Kidney (tissue), 14 donors: ENCODE results near the gene PRRT4. TPM values are rescaled to one million over a fixed set of nuclear protein-coding genes. Genes with fewer than 3 reads are reported as not detected.
A peak's percentile ranks its signal among the peaks of the same experiment; 100 is the strongest.

Source experiments
- DNase-seq, 5 donors: peaks; one replicate each; pipeline ENCODE4 v3.0.0-alpha.2; 2013 to 2020
- FAIRE-seq: peaks from 2 replicates; lab custom pipeline; 2012; peaks lifted over from hg19 to GRCh38; lab: Jason Lieb, UNC
- H3K27ac ChIP-seq, 2 donors: one replicate each; pipeline ENCODE4 v1.7.0; 2013; ENCODE audit warnings: low read depth in 2 of 2, low read length in 2 of 2, inconsistent platforms in 1 of 2
- H3K27me3 ChIP-seq: one replicate; pipeline ENCODE4 v1.7.1; 2013; ENCODE audit warnings: low read length, inconsistent platforms; ENCODE audit not compliant: control insufficient read depth, insufficient read depth
- H3K36me3 ChIP-seq, 3 donors: one replicate each; pipeline versions ENCODE4 v1.7.0 to v1.7.1; 2013; ENCODE audit warnings: low read length in 3 of 3, control low read depth in 1 of 3, inconsistent platforms in 1 of 3; ENCODE audit not compliant: insufficient read depth in 3 of 3, control insufficient read depth in 2 of 3
- H3K4me1 ChIP-seq, 3 donors: one replicate each; pipeline versions ENCODE4 v1.7.0 to v1.7.1; 2013; ENCODE audit warnings: low read length in 3 of 3, inconsistent platforms in 1 of 3, low read depth in 1 of 3; ENCODE audit not compliant: control insufficient read depth in 2 of 3, insufficient read depth in 2 of 3
- H3K4me3 ChIP-seq, 3 donors: one replicate each; pipeline versions ENCODE4 v1.7.0 to v1.8.1; 2013; ENCODE audit warnings: low read length in 3 of 3, control low read depth in 1 of 3, inconsistent platforms in 1 of 3
- H3K9ac ChIP-seq, 3 donors: one replicate each; pipeline versions ENCODE4 v1.7.0 to v1.7.1; 2013; ENCODE audit warnings: low read length in 3 of 3, control low read depth in 1 of 3, inconsistent platforms in 1 of 3
- H3K9me3 ChIP-seq, 3 donors: one replicate each; pipeline versions ENCODE4 v1.7.0 to v1.7.1; 2013; ENCODE audit warnings: low read length in 3 of 3, control low read depth in 1 of 3, inconsistent platforms in 1 of 3; ENCODE audit not compliant: control insufficient read depth in 2 of 3, insufficient read depth in 1 of 3
- CTCF ChIP-seq: IDR thresholded peaks from 3 replicates; pipeline ENCODE4 v1.5.1; 2012; ENCODE audit warnings: mild to moderate bottlenecking, moderate library complexity, borderline replicate concordance; ENCODE audit not compliant: insufficient read depth; ENCODE audit errors: extremely low read depth
- intact Hi-C: fragments of 100-400 bp; cut with DNase I; formaldehyde crosslinking; loops from one replicate; pipeline ENCODE4 v1.11.1; 2022
- polyA plus RNA-seq: library from polyadenylated mRNA; stranded (reverse); fragments of 350-450 nt; fragmentation: Illumina TruSeq; extraction: RNeasy Lipid Tissue Mini Kit (QIAGEN cat#74804); gene quantifications from one replicate; pipeline ENCODE4 v1.2.3, GENCODE V29; 2014; ENCODE audit warnings: low read depth, low replicate concordance; ENCODE audit not compliant: insufficient read depth
- total RNA-seq: library from RNA; stranded (reverse); fragmentation: NEBNext Ultra II Directional; extraction: Animal tissue kit (Norgen Biotek cat#: 25700); gene quantifications from one replicate; pipeline ENCODE4 v1.2.1, GENCODE V29; 2021
- donor health status: control.
- donor health status: control.
- donor health status: control.
- donor health status: control.
- donor health status: control.
- donor health status: DM: yes; HTN: yes; CAD: no.
- donor health status: Normal renal cell carcinoma (clear cell type).

The PRRT4 gene
- total and polyA plus RNA-seq, 2 donors from 2014 or later: not detected

- FAIRE-seq (no peak), DNase-seq (peak in 1 of 5 donors; percentile 52)
- no peaks in the 10 kb centered on the region for H3K36me3 ChIP-seq
- no peak overlapping the region for H3K27ac ChIP-seq
- no peaks in the 10 kb centered on the region for H3K9me3 ChIP-seq
- intact Hi-C loops: no loop called here
- H3K9ac ChIP-seq: no peak overlapping the region
- no peaks in the 10 kb centered on the region for H3K27me3 ChIP-seq
- no peak overlapping the region for H3K4me3 ChIP-seq
- TF ChIP-seq CTCF: no peak
- peaks cover 0 to 3% (median 0%) of the 10 kb centered on the region in 3 donors for H3K4me1 ChIP-seq
Measured at GRCh38 chr7:128383776-128384175, 22.3 kb upstream of the PRRT4 start.

- H3K36me3 ChIP-seq: no peaks in the 10 kb centered on the region
- DNase-seq (peak in 1 of 5 donors; percentile 51), FAIRE-seq (no peak)
- TF ChIP-seq CTCF: peak; percentile 7
- H3K9me3 ChIP-seq: no peaks in the 10 kb centered on the region
- H3K9ac ChIP-seq: no peak overlapping the region
- no peak overlapping the region for H3K27ac ChIP-seq
- H3K4me3 ChIP-seq: no peak overlapping the region
- intact Hi-C loops: no loop called here
- H3K4me1 ChIP-seq: no peaks in the 10 kb centered on the region
- no peaks in the 10 kb centered on the region for H3K27me3 ChIP-seq
Measured at GRCh38 chr7:128381161-128381821, 19.8 kb upstream of the PRRT4 start.

- intact Hi-C loops: no loop called here
- DNase-seq (no peak), FAIRE-seq (no peak)
- Histone ChIP-seq H3K9ac (no peak overlapping the region), H3K4me1 (no peaks in the 10 kb centered on the region), H3K36me3 (no peaks in the 10 kb centered on the region), H3K27ac (no peak overlapping the region), H3K9me3 (no peaks in the 10 kb centered on the region), H3K27me3 (no peaks in the 10 kb centered on the region), H3K4me3 (no peak overlapping the region)
- TF ChIP-seq CTCF: no peak
Measured at GRCh38 chr7:128380483-128381106, 19.1 kb upstream of the PRRT4 start.
